Upper lobe of left lung (tissue), 4 donors: Measurements from ENCODE around the gene ADCY7.

Experiments
- CTCF ChIP-seq, 6 experiments: fragments of 450-650 bp in 4 of 6; fragments of 200-600 bp in 2 of 6; sonication (generic) in 2 of 6; IDR thresholded peaks; one replicate each; pipeline ENCODE4 v1.5.1; 2016 to 2019; ENCODE audit warnings: antibody characterized with exemption in 6 of 6
- POLR2AphosphoS5 ChIP-seq, 2 donors: sonication (generic); formaldehyde crosslinking; IDR thresholded peaks; one replicate each; pipeline ENCODE4 v1.5.1; 2017; ENCODE audit warnings: antibody characterized with exemption in 2 of 2

- no peak for TF ChIP-seq CTCF (IDR thresholded peaks at IDR 0.05)
- no peak for TF ChIP-seq POLR2AphosphoS5 (IDR thresholded peaks at IDR 0.05)
Observed at GRCh38 chr16:50332599-50332998, 66.2 kb downstream of the ADCY7 start.
